Measurements from ENCODE around the gene ASTN2. TPM values are rescaled to one million over a fixed set of nuclear protein-coding genes. Genes with fewer than 3 reads are reported as not detected.

Gene ASTN2
- total RNA-seq, 1 donor from 2014 or later = 29.0 TPM

- H3K36me3 Mint-ChIP-seq (ENCODE audit: insufficient read depth) = peaks cover 8% of the 10 kb centered on the region
- no peaks in the 10 kb centered on the region for H3K27me3 Mint-ChIP-seq
- no peak overlapping the region for H3K27ac Mint-ChIP-seq
- peaks cover 24% of the 10 kb centered on the region for H3K9me3 Mint-ChIP-seq (ENCODE audit: low read depth)
- H3K4me1 Mint-ChIP-seq (ENCODE audit: low read depth) = peaks cover 7% of the 10 kb centered on the region
- H3K4me3 Mint-ChIP-seq (ENCODE audit: low read depth) = no peak overlapping the region
- TF ChIP-seq, protein P1, sequence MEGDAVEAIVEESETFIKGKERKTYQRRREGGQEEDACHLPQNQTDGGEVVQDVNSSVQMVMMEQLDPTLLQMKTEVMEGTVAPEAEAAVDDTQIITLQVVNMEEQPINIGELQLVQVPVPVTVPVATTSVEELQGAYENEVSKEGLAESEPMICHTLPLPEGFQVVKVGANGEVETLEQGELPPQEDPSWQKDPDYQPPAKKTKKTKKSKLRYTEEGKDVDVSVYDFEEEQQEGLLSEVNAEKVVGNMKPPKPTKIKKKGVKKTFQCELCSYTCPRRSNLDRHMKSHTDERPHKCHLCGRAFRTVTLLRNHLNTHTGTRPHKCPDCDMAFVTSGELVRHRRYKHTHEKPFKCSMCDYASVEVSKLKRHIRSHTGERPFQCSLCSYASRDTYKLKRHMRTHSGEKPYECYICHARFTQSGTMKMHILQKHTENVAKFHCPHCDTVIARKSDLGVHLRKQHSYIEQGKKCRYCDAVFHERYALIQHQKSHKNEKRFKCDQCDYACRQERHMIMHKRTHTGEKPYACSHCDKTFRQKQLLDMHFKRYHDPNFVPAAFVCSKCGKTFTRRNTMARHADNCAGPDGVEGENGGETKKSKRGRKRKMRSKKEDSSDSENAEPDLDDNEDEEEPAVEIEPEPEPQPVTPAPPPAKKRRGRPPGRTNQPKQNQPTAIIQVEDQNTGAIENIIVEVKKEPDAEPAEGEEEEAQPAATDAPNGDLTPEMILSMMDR (IDR thresholded peaks at IDR 0.05; ENCODE audit: unreplicated experiment) = no peak
- DNase-seq (ENCODE audit: low spot score, unreplicated experiment) = no peak
These were observed 829.7 kb downstream of the ASTN2 start for GRCh38 chr9:116585204-116585603.

GRCh38 chr9:116580853-116581252 lies 834.0 kb downstream of the ASTN2 start:
- Mint-ChIP-seq H3K4me1 (ENCODE audit: low read depth) (peaks cover 7% of the 10 kb centered on the region), H3K27me3 (peaks cover 7% of the 10 kb centered on the region), H3K27ac (no peak overlapping the region), H3K9me3 (ENCODE audit: low read depth) (no peaks in the 10 kb centered on the region), H3K36me3 (ENCODE audit: insufficient read depth) (no peaks in the 10 kb centered on the region), H3K4me3 (ENCODE audit: low read depth) (no peak overlapping the region)
- TF ChIP-seq, protein P1 (IDR thresholded peaks at IDR 0.05; ENCODE audit: unreplicated experiment) = no peak
- no peak for DNase-seq (ENCODE audit: low spot score, unreplicated experiment)

DNA sequence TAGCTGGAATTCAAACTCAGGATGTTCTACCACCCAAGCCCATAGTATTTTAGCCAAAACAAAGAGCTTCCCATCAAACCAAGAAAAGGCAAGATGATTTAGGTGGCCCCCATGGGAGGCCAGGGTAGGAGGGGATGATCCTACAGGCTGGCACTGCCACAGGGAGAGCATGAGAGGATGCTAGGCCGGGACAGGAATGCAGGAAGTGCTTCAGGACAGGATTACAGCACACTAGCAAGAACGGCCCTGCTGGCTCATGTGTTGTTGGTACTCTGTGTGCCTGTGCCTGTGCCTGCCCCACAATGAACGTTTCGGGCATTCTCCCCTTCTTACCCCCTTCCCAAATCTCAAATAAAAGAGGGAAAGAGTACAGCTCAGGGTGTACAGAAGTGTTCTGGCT lies 838.5 kb downstream of the ASTN2 start:
- Mint-ChIP-seq H3K27me3 (peaks cover 7% of the 10 kb centered on the region), H3K4me1 (ENCODE audit: low read depth) (peaks cover 17% of the 10 kb centered on the region), H3K36me3 (ENCODE audit: insufficient read depth) (no peaks in the 10 kb centered on the region), H3K9me3 (ENCODE audit: low read depth) (no peaks in the 10 kb centered on the region), H3K4me3 (ENCODE audit: low read depth) (no peak overlapping the region), H3K27ac (no peak overlapping the region)
- DNase-seq (ENCODE audit: low spot score, unreplicated experiment) = no peak
- TF ChIP-seq, protein P1 (IDR thresholded peaks at IDR 0.05; ENCODE audit: unreplicated experiment) = no peak

GRCh38 chr9:116574027-116574679 lies 840.7 kb downstream of the ASTN2 start:
- H3K36me3 Mint-ChIP-seq (ENCODE audit: insufficient read depth) = no peaks in the 10 kb centered on the region
- TF ChIP-seq, protein P1 (IDR thresholded peaks at IDR 0.05; ENCODE audit: unreplicated experiment) = no peak
- peaks cover 17% of the 10 kb centered on the region for H3K4me1 Mint-ChIP-seq (ENCODE audit: low read depth)
- no peak overlapping the region for H3K4me3 Mint-ChIP-seq (ENCODE audit: low read depth)
- peaks cover 7% of the 10 kb centered on the region for H3K27me3 Mint-ChIP-seq
- no peak for DNase-seq (ENCODE audit: low spot score, unreplicated experiment)
- H3K9me3 Mint-ChIP-seq (ENCODE audit: low read depth) = no peaks in the 10 kb centered on the region
- peak overlapping the region; percentile 17 for H3K27ac Mint-ChIP-seq

GRCh38 chr9:116572095-116572748 lies 842.6 kb downstream of the ASTN2 start:
- peak; percentile 81 for DNase-seq (ENCODE audit: low spot score, unreplicated experiment)
- Mint-ChIP-seq H3K36me3 (ENCODE audit: insufficient read depth) (no peaks in the 10 kb centered on the region), H3K27ac (no peak overlapping the region), H3K4me1 (ENCODE audit: low read depth) (peaks cover 22% of the 10 kb centered on the region), H3K27me3 (peaks cover 2% of the 10 kb centered on the region), H3K4me3 (ENCODE audit: low read depth) (no peak overlapping the region), H3K9me3 (ENCODE audit: low read depth) (no peaks in the 10 kb centered on the region)
- TF ChIP-seq, protein P1 (IDR thresholded peaks at IDR 0.05; ENCODE audit: unreplicated experiment) = peak; percentile 96

Measured in progenitor cell of endocrine pancreas (in vitro differentiated cells).